AG04450 (cell line): ENCODE results near the gene KCNJ2. TPM values are rescaled to one million over a fixed set of nuclear protein-coding genes. Genes with fewer than 3 reads are reported as not detected.

Experiments used
- CTCF ChIA-PET: fragments of 300-600, 350-600 bp; formaldehyde crosslinking; extraction: SDS; loops from one replicate; lab custom pipeline; 2022; ENCODE audit warnings: antibody characterized with exemption, inconsistent platforms; lab: Charles Lee
- POLR2A ChIA-PET: fragments of 350-600 bp; formaldehyde crosslinking; extraction: SDS; loops from one replicate; lab custom pipeline; 2021; ENCODE audit warnings: antibody characterized with exemption, inconsistent platforms; lab: Yijun Ruan, JAX
- DNase-seq: peaks from one replicate; pipeline ENCODE4 v3.0.0-alpha.2; 2011; ENCODE audit warnings: low read depth, low spot score
- H3K27ac ChIP-seq: one replicate; pipeline ENCODE4 v1.5.1; 2012; ENCODE audit warnings: low read depth, low read length, control low read depth
- H3K27me3 ChIP-seq: one replicate; pipeline ENCODE4 v1.6.0; 2012; ENCODE audit warnings: low read length; ENCODE audit not compliant: control insufficient read depth, insufficient read depth
- H3K4me3 ChIP-seq: 2 replicates; pipeline ENCODE4 v1.5.1; 2011; ENCODE audit warnings: mild to moderate bottlenecking, low read depth, low read length, control low read depth
- H3K9me3 ChIP-seq: 2 replicates; pipeline ENCODE4 v1.5.1; 2012; ENCODE audit warnings: low read length; ENCODE audit not compliant: control insufficient read depth, insufficient read depth
- CTCF ChIP-seq: IDR thresholded peaks from 2 replicates; pipeline ENCODE4 v1.5.1; 2011; ENCODE audit warnings: low read depth, low read length, control low read depth, inconsistent platforms
- polyA plus RNA-seq: library from polyadenylated mRNA; depleted of rRNA; stranded (reverse); fragments of >200 nt; gene quantifications from 2 replicates; pipeline ENCODE4 v1.2.3, GENCODE V29; 2011

Gene KCNJ2
- polyA plus RNA-seq, 1 experiment = 2.4 TPM

GRCh38 chr17:70123193-70123592, 46.1 kb upstream of the KCNJ2 start:
- Histone ChIP-seq H3K4me3 (no peak overlapping the region), H3K27ac (no peak overlapping the region), H3K27me3 (no peaks in the 10 kb centered on the region), H3K9me3 (no peaks in the 10 kb centered on the region; the same call in 1 of the 2 replicates)
- CTCF ChIA-PET = no interaction called here
- TF ChIP-seq CTCF = no peak
- POLR2A ChIA-PET = no interaction called here
- no peak for DNase-seq

GRCh38 chr17:70124723-70125122, 44.6 kb upstream of the KCNJ2 start:
- DNase-seq = no peak
- ChIA-PET POLR2A (no interaction called here), CTCF (no interaction called here)
- no peak for TF ChIP-seq CTCF
- Histone ChIP-seq H3K27ac (no peak overlapping the region), H3K27me3 (no peaks in the 10 kb centered on the region), H3K4me3 (no peak overlapping the region), H3K9me3 (no peaks in the 10 kb centered on the region; the same call in 1 of the 2 replicates)

GRCh38 chr17:70127221-70127873, 42.0 kb upstream of the KCNJ2 start:
- Histone ChIP-seq H3K27ac (no peak overlapping the region), H3K4me3 (no peak overlapping the region), H3K9me3 (no peaks in the 10 kb centered on the region; the same call in 1 of the 2 replicates), H3K27me3 (no peaks in the 10 kb centered on the region)
- DNase-seq = no peak
- no peak for TF ChIP-seq CTCF
- ChIA-PET CTCF (interaction anchor here (1.0 kb wide), 1 partner anchor 520 kb away, joined by 3 read pairs; no protein-coding TSS in a partner anchor), POLR2A (no interaction called here)

- ChIA-PET CTCF (no interaction called here), POLR2A (interaction anchor here (0.5 kb wide), 1 partner anchor 503 kb away, joined by 3 read pairs; no protein-coding TSS in a partner anchor)
- TF ChIP-seq CTCF = no peak
Measured at GRCh38 chr17:70128727-70129238, 40.5 kb upstream of the KCNJ2 start.

GRCh38 chr17:70130289-70130688, 39.0 kb upstream of the KCNJ2 start:
- no peaks in the 10 kb centered on the region for H3K27me3 ChIP-seq
- ChIA-PET CTCF (interaction anchor here (0.6 kb wide), 2 partner anchors 23 to 638 kb away, joined by 3 read pairs; no protein-coding TSS in a partner anchor), POLR2A (no interaction called here)

More at GRCh38 chr17:70128727-70129238, 40.5 kb upstream of the KCNJ2 start:
- DNase-seq = no peak
- no peak overlapping the region for H3K27ac ChIP-seq
- no peak overlapping the region for H3K4me3 ChIP-seq
- no peaks in the 10 kb centered on the region; the same call in 1 of the 2 replicates for H3K9me3 ChIP-seq
- no peaks in the 10 kb centered on the region for H3K27me3 ChIP-seq

More at GRCh38 chr17:70130289-70130688, 39.0 kb upstream of the KCNJ2 start:
- DNase-seq = no peak
- Histone ChIP-seq H3K9me3 (no peaks in the 10 kb centered on the region; the same call in 1 of the 2 replicates), H3K27ac (no peak overlapping the region), H3K4me3 (no peak overlapping the region)
- TF ChIP-seq CTCF = no peak
